ENCODE results near the gene TBC1D8. TPM values are rescaled to one million over a fixed set of nuclear protein-coding genes. Genes with fewer than 3 reads are reported as not detected.

TBC1D8 gene
- total and polyA plus RNA-seq, 2 experiments from 2014 or later, result 18.0 to 36.9 TPM

DNA sequence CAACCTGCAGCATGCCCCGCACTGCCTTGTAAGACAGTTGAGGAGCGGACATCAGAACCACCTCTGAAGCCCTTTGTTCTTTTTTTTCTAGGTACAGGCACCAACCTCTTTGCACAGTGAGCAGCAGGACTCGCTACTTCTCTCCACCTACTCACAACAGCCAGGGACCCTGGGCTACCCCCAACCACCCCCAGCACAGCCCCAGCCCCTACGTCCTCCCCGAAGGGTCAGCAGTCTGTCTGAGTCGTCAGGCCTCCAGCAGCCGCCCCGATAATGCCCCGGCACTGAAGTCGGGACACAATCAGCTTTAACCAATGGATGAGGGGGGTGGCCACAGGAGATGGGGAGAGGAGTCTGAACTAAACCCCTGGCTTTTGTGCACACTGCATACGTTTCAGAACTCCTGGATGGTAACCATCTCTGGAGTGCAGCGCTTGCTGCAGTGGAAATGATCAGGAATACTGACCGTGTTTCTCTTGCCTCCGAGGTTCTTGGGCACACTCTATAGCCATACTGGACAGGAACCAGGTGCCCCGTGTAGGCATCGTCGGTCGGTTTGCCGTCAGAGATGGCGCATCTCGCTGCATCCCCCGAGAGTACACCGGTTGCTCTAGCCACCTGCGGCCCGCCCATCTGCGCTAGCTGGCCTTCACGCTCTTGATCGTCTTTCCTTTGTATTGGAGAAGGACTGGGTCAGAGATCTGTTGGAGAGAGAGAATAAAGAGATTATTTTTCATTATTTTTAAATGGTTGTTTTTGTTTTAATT, 155.7 kb downstream of the TBC1D8 start (continued):
- TF ChIP-seq, protein P1, sequence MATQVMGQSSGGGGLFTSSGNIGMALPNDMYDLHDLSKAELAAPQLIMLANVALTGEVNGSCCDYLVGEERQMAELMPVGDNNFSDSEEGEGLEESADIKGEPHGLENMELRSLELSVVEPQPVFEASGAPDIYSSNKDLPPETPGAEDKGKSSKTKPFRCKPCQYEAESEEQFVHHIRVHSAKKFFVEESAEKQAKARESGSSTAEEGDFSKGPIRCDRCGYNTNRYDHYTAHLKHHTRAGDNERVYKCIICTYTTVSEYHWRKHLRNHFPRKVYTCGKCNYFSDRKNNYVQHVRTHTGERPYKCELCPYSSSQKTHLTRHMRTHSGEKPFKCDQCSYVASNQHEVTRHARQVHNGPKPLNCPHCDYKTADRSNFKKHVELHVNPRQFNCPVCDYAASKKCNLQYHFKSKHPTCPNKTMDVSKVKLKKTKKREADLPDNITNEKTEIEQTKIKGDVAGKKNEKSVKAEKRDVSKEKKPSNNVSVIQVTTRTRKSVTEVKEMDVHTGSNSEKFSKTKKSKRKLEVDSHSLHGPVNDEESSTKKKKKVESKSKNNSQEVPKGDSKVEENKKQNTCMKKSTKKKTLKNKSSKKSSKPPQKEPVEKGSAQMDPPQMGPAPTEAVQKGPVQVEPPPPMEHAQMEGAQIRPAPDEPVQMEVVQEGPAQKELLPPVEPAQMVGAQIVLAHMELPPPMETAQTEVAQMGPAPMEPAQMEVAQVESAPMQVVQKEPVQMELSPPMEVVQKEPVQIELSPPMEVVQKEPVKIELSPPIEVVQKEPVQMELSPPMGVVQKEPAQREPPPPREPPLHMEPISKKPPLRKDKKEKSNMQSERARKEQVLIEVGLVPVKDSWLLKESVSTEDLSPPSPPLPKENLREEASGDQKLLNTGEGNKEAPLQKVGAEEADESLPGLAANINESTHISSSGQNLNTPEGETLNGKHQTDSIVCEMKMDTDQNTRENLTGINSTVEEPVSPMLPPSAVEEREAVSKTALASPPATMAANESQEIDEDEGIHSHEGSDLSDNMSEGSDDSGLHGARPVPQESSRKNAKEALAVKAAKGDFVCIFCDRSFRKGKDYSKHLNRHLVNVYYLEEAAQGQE (IDR thresholded peaks at IDR 0.05; ENCODE audit: unreplicated experiment), result no peak
- TF ChIP-seq, protein P2, sequence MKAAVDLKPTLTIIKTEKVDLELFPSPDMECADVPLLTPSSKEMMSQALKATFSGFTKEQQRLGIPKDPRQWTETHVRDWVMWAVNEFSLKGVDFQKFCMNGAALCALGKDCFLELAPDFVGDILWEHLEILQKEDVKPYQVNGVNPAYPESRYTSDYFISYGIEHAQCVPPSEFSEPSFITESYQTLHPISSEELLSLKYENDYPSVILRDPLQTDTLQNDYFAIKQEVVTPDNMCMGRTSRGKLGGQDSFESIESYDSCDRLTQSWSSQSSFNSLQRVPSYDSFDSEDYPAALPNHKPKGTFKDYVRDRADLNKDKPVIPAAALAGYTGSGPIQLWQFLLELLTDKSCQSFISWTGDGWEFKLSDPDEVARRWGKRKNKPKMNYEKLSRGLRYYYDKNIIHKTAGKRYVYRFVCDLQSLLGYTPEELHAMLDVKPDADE (IDR thresholded peaks at IDR 0.05), result no peak

DNA sequence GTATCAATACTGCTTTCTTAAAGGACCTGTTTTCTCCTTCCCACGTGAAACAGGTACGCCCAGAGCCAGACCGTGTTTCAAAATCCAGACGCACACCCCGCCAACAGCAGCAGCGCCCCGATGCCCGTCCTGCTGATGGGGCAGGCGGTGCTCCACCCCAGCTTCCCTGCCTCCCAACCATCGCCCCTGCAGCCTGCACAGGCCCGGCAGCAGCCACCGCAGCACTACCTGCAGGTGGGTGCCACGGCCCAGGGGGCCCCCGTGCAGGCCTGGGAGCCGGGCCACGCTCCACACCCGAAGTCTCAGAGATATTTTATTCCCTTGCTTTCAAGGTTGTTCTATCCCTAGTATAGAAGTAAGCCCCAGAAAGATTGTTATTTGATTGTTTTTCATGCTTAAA, 157.9 kb downstream of the TBC1D8 start:
- Mint-ChIP-seq H3K27ac (no peak overlapping the region), H3K4me1 (peaks cover 14% of the 10 kb centered on the region), H3K4me3 (no peak overlapping the region), H3K27me3 (ENCODE audit: insufficient read depth, low read depth, poor library complexity) (peaks cover 6% of the 10 kb centered on the region), H3K36me3 (ENCODE audit: low read depth) (peaks cover 3% of the 10 kb centered on the region; the same call in 1 of the 3 replicates), H3K9me3 (no peaks in the 10 kb centered on the region)
- no peak for ATAC-seq
- no peaks in the 10 kb centered on the region for H3K36me3 ChIP-seq (ENCODE audit: insufficient read depth)
- no peak overlapping the region for H3K27ac ChIP-seq (ENCODE audit: low read depth)
- no peaks in the 10 kb centered on the region for H3F3A ChIP-seq (replicated peaks; ENCODE audit: low read depth)
- DNase-seq (ENCODE audit: low spot score), result no peak
- no peaks in the 10 kb centered on the region for H3K4me1 ChIP-seq (ENCODE audit: insufficient read depth)
- TF ChIP-seq POLR2AphosphoS5 (IDR thresholded peaks at IDR 0.05; ENCODE audit: low read depth) (no peak), EZH2 (IDR thresholded peaks at IDR 0.05; ENCODE audit: low read depth, unreplicated experiment) (no peak), NANOG (IDR thresholded peaks at IDR 0.05; ENCODE audit: borderline replicate concordance) (no peak), ZNF331 (CRISPR knock-in tag; IDR thresholded peaks at IDR 0.05; ENCODE audit: low read depth) (no peak), STAT1 (IDR thresholded peaks at IDR 0.05; ENCODE audit: unreplicated experiment) (no peak), ZNF114 (CRISPR knock-in tag; IDR thresholded peaks at IDR 0.05) (no peak), JUNB (IDR thresholded peaks at IDR 0.05; ENCODE audit: unreplicated experiment) (no peak), CREB1 (CRISPR knock-in tag; IDR thresholded peaks at IDR 0.05; ENCODE audit: low read depth) (no peak), EZH2phosphoT487 (IDR thresholded peaks at IDR 0.05; ENCODE audit: unreplicated experiment) (no peak)
- TF ChIP-seq, protein P3, sequence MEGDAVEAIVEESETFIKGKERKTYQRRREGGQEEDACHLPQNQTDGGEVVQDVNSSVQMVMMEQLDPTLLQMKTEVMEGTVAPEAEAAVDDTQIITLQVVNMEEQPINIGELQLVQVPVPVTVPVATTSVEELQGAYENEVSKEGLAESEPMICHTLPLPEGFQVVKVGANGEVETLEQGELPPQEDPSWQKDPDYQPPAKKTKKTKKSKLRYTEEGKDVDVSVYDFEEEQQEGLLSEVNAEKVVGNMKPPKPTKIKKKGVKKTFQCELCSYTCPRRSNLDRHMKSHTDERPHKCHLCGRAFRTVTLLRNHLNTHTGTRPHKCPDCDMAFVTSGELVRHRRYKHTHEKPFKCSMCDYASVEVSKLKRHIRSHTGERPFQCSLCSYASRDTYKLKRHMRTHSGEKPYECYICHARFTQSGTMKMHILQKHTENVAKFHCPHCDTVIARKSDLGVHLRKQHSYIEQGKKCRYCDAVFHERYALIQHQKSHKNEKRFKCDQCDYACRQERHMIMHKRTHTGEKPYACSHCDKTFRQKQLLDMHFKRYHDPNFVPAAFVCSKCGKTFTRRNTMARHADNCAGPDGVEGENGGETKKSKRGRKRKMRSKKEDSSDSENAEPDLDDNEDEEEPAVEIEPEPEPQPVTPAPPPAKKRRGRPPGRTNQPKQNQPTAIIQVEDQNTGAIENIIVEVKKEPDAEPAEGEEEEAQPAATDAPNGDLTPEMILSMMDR (conservative IDR thresholded peaks at IDR 0.05; ENCODE audit: low read depth in 2 of 2), result no peak
- TF ChIP-seq, protein P2 (IDR thresholded peaks at IDR 0.05), result no peak
- TF ChIP-seq, protein P1 (IDR thresholded peaks at IDR 0.05; ENCODE audit: unreplicated experiment), result no peak
- H3K27me3 ChIP-seq (ENCODE audit: insufficient read depth), result no peaks in the 10 kb centered on the region
- H3K9me2 ChIP-seq (ENCODE audit: insufficient read depth), result no peaks in the 10 kb centered on the region
- no peak overlapping the region for H2AFZ ChIP-seq
- no peak overlapping the region for H3K4me3 ChIP-seq
- no peaks in the 10 kb centered on the region for H3K79me2 ChIP-seq (replicated peaks; ENCODE audit: insufficient read depth)
- H3K4me2 ChIP-seq, result no peak overlapping the region
- no peaks in the 10 kb centered on the region for H4K20me1 ChIP-seq (replicated peaks; ENCODE audit: insufficient read depth)

Data from GM23338 (cell line).